Neural cell (in vitro differentiated cells): Measurements from ENCODE around the gene FBRSL1.

ENCODE experiments used
- EZH2 ChIP-seq: fragments of 200-600, 300-800 bp; shearing (Covaris generic), sonication (generic); IDR thresholded peaks from 2 replicates; pipeline ENCODE4 v1.6.1; 2014; ENCODE audit warnings: antibody characterized with exemption, low read length, borderline replicate concordance, mild to moderate bottlenecking; ENCODE audit not compliant: insufficient read depth, poor library complexity, severe bottlenecking
- POLR2AphosphoS5 ChIP-seq: IDR thresholded peaks from 2 replicates; pipeline ENCODE4 v1.6.1; 2012
- TAF1 ChIP-seq: IDR thresholded peaks from 2 replicates; pipeline ENCODE4 v1.6.1; 2012; ENCODE audit warnings: low read depth
- TF ChIP-seq, protein P1 (sequence below): fragments of 450-650 bp; IDR thresholded peaks from 2 replicates; pipeline ENCODE4 v1.5.1; 2014; ENCODE audit warnings: antibody characterized with exemption, mild to moderate bottlenecking, moderate library complexity; ENCODE audit not compliant: poor library complexity, severe bottlenecking
- TF ChIP-seq, protein P2 (sequence below): IDR thresholded peaks from 2 replicates; pipeline ENCODE4 v1.6.1; 2012; ENCODE audit warnings: borderline replicate concordance

DNA sequence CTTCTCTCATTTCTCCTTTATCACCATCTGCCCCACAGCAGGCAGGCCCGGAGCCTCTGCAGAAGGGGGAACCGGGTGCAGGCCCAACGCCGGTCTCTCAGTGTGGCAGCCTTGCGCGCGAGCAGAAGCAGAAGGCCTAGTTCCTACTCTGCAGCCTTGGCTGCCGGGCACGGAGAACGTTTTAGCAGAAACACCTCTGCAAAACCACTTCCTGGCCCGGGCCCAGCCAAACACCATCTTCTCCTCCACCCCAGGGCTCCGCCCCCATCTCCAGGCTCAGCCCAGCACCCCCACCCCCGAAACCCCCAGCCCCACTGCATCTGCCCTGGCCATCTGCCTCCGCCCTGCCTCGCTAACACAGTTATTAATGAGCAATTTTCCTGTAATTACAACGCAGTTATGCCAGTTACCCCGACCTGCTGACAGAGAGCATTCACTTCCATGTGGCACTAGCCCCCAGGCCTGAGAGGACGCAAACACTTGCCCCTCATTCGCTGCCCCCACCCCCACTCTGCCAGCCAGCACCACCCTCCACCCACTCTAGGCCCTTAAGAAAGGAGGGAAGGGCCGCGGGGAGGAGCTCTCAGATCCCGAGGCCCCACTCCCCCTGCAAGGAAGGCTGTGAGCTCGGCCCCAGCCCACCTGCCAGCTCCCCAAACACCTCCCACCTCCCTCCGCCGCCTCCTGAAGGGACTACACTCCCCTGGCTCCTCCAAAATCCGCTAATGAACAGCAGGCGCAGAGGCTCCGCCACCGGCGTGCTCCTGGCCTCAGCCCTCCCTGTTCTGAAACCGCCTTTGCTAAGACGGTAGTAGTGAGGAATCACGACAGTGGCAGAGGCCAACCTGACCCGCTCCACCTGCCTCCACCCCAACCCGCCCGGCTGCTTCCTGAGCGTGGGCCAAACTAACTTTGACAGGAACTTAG, 44.7 kb upstream of the FBRSL1 start:
- no peak for TF ChIP-seq EZH2
- TF ChIP-seq, protein P1, sequence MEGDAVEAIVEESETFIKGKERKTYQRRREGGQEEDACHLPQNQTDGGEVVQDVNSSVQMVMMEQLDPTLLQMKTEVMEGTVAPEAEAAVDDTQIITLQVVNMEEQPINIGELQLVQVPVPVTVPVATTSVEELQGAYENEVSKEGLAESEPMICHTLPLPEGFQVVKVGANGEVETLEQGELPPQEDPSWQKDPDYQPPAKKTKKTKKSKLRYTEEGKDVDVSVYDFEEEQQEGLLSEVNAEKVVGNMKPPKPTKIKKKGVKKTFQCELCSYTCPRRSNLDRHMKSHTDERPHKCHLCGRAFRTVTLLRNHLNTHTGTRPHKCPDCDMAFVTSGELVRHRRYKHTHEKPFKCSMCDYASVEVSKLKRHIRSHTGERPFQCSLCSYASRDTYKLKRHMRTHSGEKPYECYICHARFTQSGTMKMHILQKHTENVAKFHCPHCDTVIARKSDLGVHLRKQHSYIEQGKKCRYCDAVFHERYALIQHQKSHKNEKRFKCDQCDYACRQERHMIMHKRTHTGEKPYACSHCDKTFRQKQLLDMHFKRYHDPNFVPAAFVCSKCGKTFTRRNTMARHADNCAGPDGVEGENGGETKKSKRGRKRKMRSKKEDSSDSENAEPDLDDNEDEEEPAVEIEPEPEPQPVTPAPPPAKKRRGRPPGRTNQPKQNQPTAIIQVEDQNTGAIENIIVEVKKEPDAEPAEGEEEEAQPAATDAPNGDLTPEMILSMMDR, result no peak
- no peak for TF ChIP-seq TAF1
- TF ChIP-seq, protein P2, sequence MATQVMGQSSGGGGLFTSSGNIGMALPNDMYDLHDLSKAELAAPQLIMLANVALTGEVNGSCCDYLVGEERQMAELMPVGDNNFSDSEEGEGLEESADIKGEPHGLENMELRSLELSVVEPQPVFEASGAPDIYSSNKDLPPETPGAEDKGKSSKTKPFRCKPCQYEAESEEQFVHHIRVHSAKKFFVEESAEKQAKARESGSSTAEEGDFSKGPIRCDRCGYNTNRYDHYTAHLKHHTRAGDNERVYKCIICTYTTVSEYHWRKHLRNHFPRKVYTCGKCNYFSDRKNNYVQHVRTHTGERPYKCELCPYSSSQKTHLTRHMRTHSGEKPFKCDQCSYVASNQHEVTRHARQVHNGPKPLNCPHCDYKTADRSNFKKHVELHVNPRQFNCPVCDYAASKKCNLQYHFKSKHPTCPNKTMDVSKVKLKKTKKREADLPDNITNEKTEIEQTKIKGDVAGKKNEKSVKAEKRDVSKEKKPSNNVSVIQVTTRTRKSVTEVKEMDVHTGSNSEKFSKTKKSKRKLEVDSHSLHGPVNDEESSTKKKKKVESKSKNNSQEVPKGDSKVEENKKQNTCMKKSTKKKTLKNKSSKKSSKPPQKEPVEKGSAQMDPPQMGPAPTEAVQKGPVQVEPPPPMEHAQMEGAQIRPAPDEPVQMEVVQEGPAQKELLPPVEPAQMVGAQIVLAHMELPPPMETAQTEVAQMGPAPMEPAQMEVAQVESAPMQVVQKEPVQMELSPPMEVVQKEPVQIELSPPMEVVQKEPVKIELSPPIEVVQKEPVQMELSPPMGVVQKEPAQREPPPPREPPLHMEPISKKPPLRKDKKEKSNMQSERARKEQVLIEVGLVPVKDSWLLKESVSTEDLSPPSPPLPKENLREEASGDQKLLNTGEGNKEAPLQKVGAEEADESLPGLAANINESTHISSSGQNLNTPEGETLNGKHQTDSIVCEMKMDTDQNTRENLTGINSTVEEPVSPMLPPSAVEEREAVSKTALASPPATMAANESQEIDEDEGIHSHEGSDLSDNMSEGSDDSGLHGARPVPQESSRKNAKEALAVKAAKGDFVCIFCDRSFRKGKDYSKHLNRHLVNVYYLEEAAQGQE, result no peak
- no peak for TF ChIP-seq POLR2AphosphoS5
